Vagina (tissue), 2 donors: ENCODE results near the gene COMMD6. TPM values are rescaled to one million over a fixed set of nuclear protein-coding genes. Genes with fewer than 3 reads are reported as not detected.

ENCODE experiments used
- DNase-seq, 2 donors: peaks; one replicate each; pipeline ENCODE4 v3.0.0-alpha.2; 2017; ENCODE audit errors: extremely low spot score in 2 of 2
- H3K27ac ChIP-seq: fragments of 200-600 bp; sonication (generic); one replicate; pipeline ENCODE4 v1.5.1; 2019
- H3K27me3 ChIP-seq: fragments of 200-600 bp; sonication (generic); one replicate; pipeline ENCODE4 v1.5.1; 2019
- H3K36me3 ChIP-seq, 2 donors: fragments of 200-600 bp; sonication (generic); one replicate each; pipeline ENCODE4 v1.5.1; 2017 to 2019
- H3K4me1 ChIP-seq: fragments of 200-600 bp; sonication (generic); one replicate; pipeline ENCODE4 v1.5.1; 2019
- H3K4me3 ChIP-seq, 2 donors: fragments of 200-600 bp; sonication (generic); 1 replicate in 1 of 2; 2 replicates in 1 of 2; pipeline ENCODE4 v1.5.1; 2016 to 2019
- H3K9me3 ChIP-seq: fragments of 200-600 bp; sonication (generic); one replicate; pipeline ENCODE4 v1.5.1; 2019
- CTCF ChIP-seq, 3 experiments: fragments of 450-650 bp in 2 of 3; fragments of 200-600 bp in 1 of 3; sonication (generic) in 1 of 3; IDR thresholded peaks; one replicate each; pipeline ENCODE4 v1.5.1; 2017 to 2019; ENCODE audit warnings: antibody characterized with exemption in 3 of 3, mild to moderate bottlenecking in 2 of 3, moderate library complexity in 2 of 3
- POLR2A ChIP-seq, 2 donors: fragments of 450-650 bp; IDR thresholded peaks; one replicate each; pipeline ENCODE4 v1.6.1; 2017; ENCODE audit warnings: antibody characterized with exemption in 2 of 2, mild to moderate bottlenecking in 2 of 2, moderate library complexity in 2 of 2
- POLR2AphosphoS5 ChIP-seq, 2 donors: sonication (generic); formaldehyde crosslinking; IDR thresholded peaks; one replicate each; pipeline ENCODE4 v1.9.0; 2017; ENCODE audit warnings: antibody characterized with exemption in 2 of 2, mild to moderate bottlenecking in 2 of 2, low read depth in 1 of 2; ENCODE audit not compliant: insufficient read depth in 1 of 2
- intact Hi-C: fragments of 100-400 bp; cut with DNase I; formaldehyde crosslinking; loops from one replicate; pipeline ENCODE4 v1.15.1; 2023
- total RNA-seq: library from RNA; depleted of rRNA; stranded (reverse); fragments of >200 nt; gene quantifications from one replicate; pipeline ENCODE4 v1.2.3, GENCODE V29; 2016

Gene COMMD6
- total RNA-seq, 1 donor from 2014 or later: 211 TPM

DNA sequence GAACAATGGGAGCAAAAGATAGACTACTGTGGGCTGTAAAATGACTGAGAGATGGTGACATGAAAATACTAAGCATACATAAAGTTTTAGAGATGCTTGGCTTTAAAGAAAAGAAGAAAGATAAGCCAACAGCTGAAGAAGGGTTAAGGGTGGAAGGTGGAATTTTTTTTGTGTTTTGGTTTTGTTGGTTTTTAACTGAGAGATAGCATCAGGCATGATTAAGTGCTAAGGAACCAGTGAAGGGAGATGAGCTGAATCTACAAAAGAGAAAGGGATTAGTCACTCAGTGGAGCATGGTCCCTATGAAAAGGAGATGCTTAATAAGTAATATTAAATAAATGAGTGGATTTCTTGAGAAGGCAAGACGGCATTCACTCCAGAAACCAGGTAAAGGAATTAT lies 43.1 kb downstream of the COMMD6 start:
- Histone ChIP-seq H3K9me3 (no peaks in the 10 kb centered on the region), H3K36me3 (no peaks in the 10 kb centered on the region), H3K4me3 (no peak overlapping the region), H3K4me1 (no peaks in the 10 kb centered on the region), H3K27me3 (no peaks in the 10 kb centered on the region), H3K27ac (no peak overlapping the region)
- no peak for DNase-seq
- intact Hi-C loops: no loop called here
- no peak for TF ChIP-seq CTCF (IDR thresholded peaks at IDR 0.05)
- TF ChIP-seq POLR2AphosphoS5 (IDR thresholded peaks at IDR 0.05; ENCODE audit: insufficient read depth in 1 of 2, low read depth in 1 of 2): no peak
- TF ChIP-seq POLR2A (IDR thresholded peaks at IDR 0.05): no peak

- H3K4me3 ChIP-seq: no peak overlapping the region
- H3K4me1 ChIP-seq: no peaks in the 10 kb centered on the region
- no peak overlapping the region for H3K27ac ChIP-seq
- intact Hi-C loops: no loop called here
- no peaks in the 10 kb centered on the region for H3K36me3 ChIP-seq
- no peaks in the 10 kb centered on the region for H3K9me3 ChIP-seq
- H3K27me3 ChIP-seq: no peaks in the 10 kb centered on the region
- TF ChIP-seq POLR2A (IDR thresholded peaks at IDR 0.05) (no peak), CTCF (IDR thresholded peaks at IDR 0.05) (no peak), POLR2AphosphoS5 (IDR thresholded peaks at IDR 0.05; ENCODE audit: insufficient read depth in 1 of 2, low read depth in 1 of 2) (no peak)
- DNase-seq: no peak
These were observed 44.5 kb downstream of the COMMD6 start for GRCh38 chr13:75493156-75493555.

GRCh38 chr13:75492389-75492788 lies 45.3 kb downstream of the COMMD6 start:
- TF ChIP-seq CTCF (IDR thresholded peaks at IDR 0.05) (no peak), POLR2AphosphoS5 (IDR thresholded peaks at IDR 0.05; ENCODE audit: insufficient read depth in 1 of 2, low read depth in 1 of 2) (no peak), POLR2A (IDR thresholded peaks at IDR 0.05) (no peak)
- Histone ChIP-seq H3K27me3 (no peaks in the 10 kb centered on the region), H3K4me3 (no peak overlapping the region)

DNA sequence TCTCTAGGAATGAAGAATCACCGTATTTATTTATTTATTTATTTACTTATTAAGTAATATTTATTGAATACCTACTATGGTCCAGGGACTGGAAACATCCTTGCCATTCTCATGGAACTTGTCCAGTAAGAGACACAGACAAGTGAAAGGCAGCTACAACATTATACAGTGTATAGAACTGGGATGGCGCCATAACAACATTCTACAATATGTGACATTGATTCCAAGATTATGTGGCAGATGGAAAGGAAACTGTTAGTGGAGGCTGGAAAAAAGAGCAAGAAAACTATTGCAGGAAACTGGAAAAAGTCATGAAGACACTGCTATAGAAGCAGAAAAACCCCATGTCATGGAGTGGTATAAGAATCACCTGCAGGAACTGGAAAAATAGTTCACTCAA lies 46.3 kb downstream of the COMMD6 start:
- Histone ChIP-seq H3K9me3 (no peaks in the 10 kb centered on the region), H3K4me3 (no peak overlapping the region), H3K4me1 (no peaks in the 10 kb centered on the region), H3K27me3 (no peaks in the 10 kb centered on the region), H3K36me3 (no peaks in the 10 kb centered on the region), H3K27ac (no peak overlapping the region)
- no peak for TF ChIP-seq POLR2AphosphoS5 (IDR thresholded peaks at IDR 0.05; ENCODE audit: insufficient read depth in 1 of 2, low read depth in 1 of 2)
- TF ChIP-seq POLR2A (IDR thresholded peaks at IDR 0.05): no peak
- no peak for TF ChIP-seq CTCF (IDR thresholded peaks at IDR 0.05)
- DNase-seq: no peak
- intact Hi-C loops: no loop called here

More at GRCh38 chr13:75492389-75492788, 45.3 kb downstream of the COMMD6 start:
- H3K9me3 ChIP-seq: no peaks in the 10 kb centered on the region
- no peak overlapping the region for H3K27ac ChIP-seq
- intact Hi-C loops: no loop called here
- no peaks in the 10 kb centered on the region for H3K4me1 ChIP-seq
- H3K36me3 ChIP-seq: no peaks in the 10 kb centered on the region
- DNase-seq: no peak

GRCh38 chr13:75489502-75490263 lies 48.0 kb downstream of the COMMD6 start:
- no peaks in the 10 kb centered on the region for H3K36me3 ChIP-seq
- TF ChIP-seq POLR2AphosphoS5 (IDR thresholded peaks at IDR 0.05; ENCODE audit: insufficient read depth in 1 of 2, low read depth in 1 of 2) (no peak), CTCF (IDR thresholded peaks at IDR 0.05) (no peak), POLR2A (IDR thresholded peaks at IDR 0.05) (no peak)
- H3K9me3 ChIP-seq: no peaks in the 10 kb centered on the region
- no peak overlapping the region for H3K27ac ChIP-seq
- intact Hi-C loops: no loop called here
- no peaks in the 10 kb centered on the region for H3K4me1 ChIP-seq
- H3K27me3 ChIP-seq: no peaks in the 10 kb centered on the region
- DNase-seq: no peak
- H3K4me3 ChIP-seq: no peak overlapping the region
